Smooth muscle cell (in vitro differentiated cells): ENCODE measurements around the gene TRRAP. TPM values are rescaled to one million over a fixed set of nuclear protein-coding genes. Genes with fewer than 3 reads are reported as not detected.

Source experiments
- DNase-seq: peaks from one replicate; lab custom pipeline; 2025; ENCODE audit not compliant: unreplicated experiment; lab: John Stamatoyannopoulos, UW
- H2AFZ ChIP-seq: fragments of 200-600 bp; sonication (generic); 2 replicates; pipeline ENCODE4 v1.6.0; 2016; ENCODE audit warnings: antibody characterized with exemption, low read depth, mild to moderate bottlenecking
- H3F3A ChIP-seq: fragments of 200-600 bp; sonication (generic); 2 replicates; pipeline ENCODE4 v1.6.0; 2017; ENCODE audit warnings: antibody characterized with exemption, low read depth
- H3K27ac ChIP-seq: fragments of 200-600 bp; sonication (generic); 2 replicates; pipeline ENCODE4 v1.5.1; 2016; ENCODE audit warnings: low read depth, mild to moderate bottlenecking
- H3K27me3 ChIP-seq: fragments of 200-600 bp; sonication (generic); 2 replicates; pipeline ENCODE4 v1.6.1; 2016; ENCODE audit warnings: low read depth, mild to moderate bottlenecking
- H3K36me3 ChIP-seq: fragments of 200-600 bp; sonication (generic); 2 replicates; pipeline ENCODE4 v1.5.1; 2016; ENCODE audit warnings: low read depth
- H3K4me1 ChIP-seq: fragments of 200-600 bp; sonication (generic); 2 replicates; pipeline ENCODE4 v1.5.1; 2016; ENCODE audit warnings: low read depth
- H3K4me2 ChIP-seq: fragments of 200-600 bp; sonication (generic); 2 replicates; pipeline ENCODE4 v1.6.0; 2016; ENCODE audit warnings: mild to moderate bottlenecking
- H3K4me3 ChIP-seq: fragments of 200-600 bp; sonication (generic); 2 replicates; pipeline ENCODE4 v1.5.1; 2016; ENCODE audit warnings: mild to moderate bottlenecking
- H3K79me2 ChIP-seq: fragments of 200-600 bp; sonication (generic); 2 replicates; pipeline ENCODE4 v1.6.0; 2016; ENCODE audit warnings: low read depth, mild to moderate bottlenecking
- H3K9ac ChIP-seq: fragments of 200-600 bp; sonication (generic); 2 replicates; pipeline ENCODE4 v1.6.0; 2016; ENCODE audit warnings: low read depth
- H3K9me3 ChIP-seq: fragments of 200-600 bp; sonication (generic); replicated peaks from 2 replicates; pipeline ENCODE4 v1.5.1; 2016; ENCODE audit warnings: low read depth
- H4K20me1 ChIP-seq: fragments of 200-600 bp; sonication (generic); 2 replicates; pipeline ENCODE4 v1.6.0; 2016; ENCODE audit warnings: low read depth
- CTCF ChIP-seq: fragments of 200-600 bp; sonication (generic); IDR thresholded peaks from 2 replicates; pipeline ENCODE4 v1.5.1; 2017; ENCODE audit warnings: borderline replicate concordance, mild to moderate bottlenecking, antibody characterized with exemption; ENCODE audit not compliant: insufficient read depth, poor library complexity, severe bottlenecking
- WGBS: methylation state at CpG from one replicate; pipeline ENCODE4 v1.1.7; 2016; ENCODE audit warnings: low lambda C conversion rate; 5-methylcytosine and 5-hydroxymethylcytosine counted together
- polyA plus RNA-seq: library from polyadenylated mRNA; unstranded; fragments of >200 nt; fragmentation: Nextera tagmentation; extraction: Ambion mirVana; gene quantifications from 2 replicates; pipeline ENCODE4 v1.2.1, GENCODE V29; 2016
- total RNA-seq: library from RNA; depleted of rRNA; stranded (reverse); fragments of >200 nt; gene quantifications from 2 replicates; pipeline ENCODE4 v1.2.3, GENCODE V29; 2014

Gene TRRAP
- total and polyA plus RNA-seq, 2 experiments from 2014 or later: 3.9 to 24.8 TPM

DNA sequence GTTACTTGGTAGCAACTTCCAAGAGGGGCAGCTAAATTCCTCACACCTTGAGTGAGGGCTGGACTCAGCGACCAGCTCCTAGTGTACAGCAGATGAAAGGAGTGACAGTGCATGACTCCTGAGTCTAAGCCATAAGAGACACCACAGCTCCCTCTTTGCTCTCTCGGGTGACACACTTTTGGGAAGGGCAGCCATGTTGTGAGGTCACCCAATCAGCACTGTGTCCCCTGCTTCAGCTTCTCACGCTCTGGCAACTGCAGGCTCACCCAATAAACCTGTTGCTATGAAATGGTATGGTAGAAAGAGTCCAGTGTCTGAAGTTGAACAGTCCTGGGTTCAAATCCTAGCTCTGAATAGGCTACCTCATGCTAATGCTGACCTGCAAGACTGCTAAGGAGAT is 29.4 kb upstream of the TRRAP start:
- Histone ChIP-seq H3K9me3 (no peaks in the 10 kb centered on the region), H3F3A (no peaks in the 10 kb centered on the region), H3K79me2 (no peaks in the 10 kb centered on the region), H3K4me3 (no peak overlapping the region), H4K20me1 (no peaks in the 10 kb centered on the region), H3K27me3 (no peaks in the 10 kb centered on the region), H3K4me1 (no peaks in the 10 kb centered on the region), H3K9ac (no peak overlapping the region), H3K4me2 (no peak overlapping the region), H3K27ac (no peak overlapping the region), H2AFZ (no peak overlapping the region), H3K36me3 (no peaks in the 10 kb centered on the region)
- WGBS: 88% methylated on average over 3 of the region's 3 CpGs
- DNase-seq: no peak
- TF ChIP-seq CTCF: no peak

DNA sequence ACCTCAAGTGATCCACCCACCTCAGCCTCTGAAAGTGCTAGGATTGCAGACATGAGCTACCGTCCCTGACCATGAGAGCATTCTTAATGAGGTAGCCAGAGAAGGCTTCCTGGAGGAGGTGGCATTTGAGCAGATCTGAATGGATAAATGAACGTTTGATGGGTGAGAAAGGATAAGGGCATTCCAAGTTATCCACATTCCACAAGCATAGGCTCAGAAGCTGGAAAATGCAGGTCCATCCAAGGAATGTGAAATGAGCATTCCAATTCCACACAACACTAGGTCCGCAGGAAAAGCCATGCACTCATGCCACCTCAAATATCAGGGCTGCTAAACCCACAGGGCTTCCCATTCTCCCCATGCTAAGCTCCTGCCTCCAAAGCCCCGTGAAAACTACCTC is 25.5 kb upstream of the TRRAP start:
- Histone ChIP-seq H3K27ac (no peak overlapping the region), H3K27me3 (no peaks in the 10 kb centered on the region), H3F3A (no peaks in the 10 kb centered on the region), H3K79me2 (no peaks in the 10 kb centered on the region), H3K9ac (no peak overlapping the region), H3K4me2 (no peak overlapping the region), H3K36me3 (no peaks in the 10 kb centered on the region), H3K4me1 (peaks cover 6% of the 10 kb centered on the region), H4K20me1 (no peaks in the 10 kb centered on the region), H2AFZ (no peak overlapping the region), H3K9me3 (no peaks in the 10 kb centered on the region), H3K4me3 (no peak overlapping the region)
- TF ChIP-seq CTCF: no peak
- WGBS: 36% methylated on average over 4 of the region's 4 CpGs
- DNase-seq: no peak

GRCh38 chr7:98855610-98856422 is 22.5 kb upstream of the TRRAP start:
- Histone ChIP-seq H3K4me3 (no peak overlapping the region), H3K4me2 (no peak overlapping the region), H3K36me3 (no peaks in the 10 kb centered on the region), H3K9me3 (no peaks in the 10 kb centered on the region), H3K9ac (no peak overlapping the region), H3K4me1 (peaks cover 6% of the 10 kb centered on the region), H3F3A (no peaks in the 10 kb centered on the region), H4K20me1 (no peaks in the 10 kb centered on the region), H2AFZ (no peak overlapping the region), H3K79me2 (no peaks in the 10 kb centered on the region), H3K27ac (no peak overlapping the region), H3K27me3 (no peaks in the 10 kb centered on the region)
- no peak for TF ChIP-seq CTCF
- no peak for DNase-seq
- 87% methylated on average over 24 of the region's 24 CpGs for WGBS

DNA sequence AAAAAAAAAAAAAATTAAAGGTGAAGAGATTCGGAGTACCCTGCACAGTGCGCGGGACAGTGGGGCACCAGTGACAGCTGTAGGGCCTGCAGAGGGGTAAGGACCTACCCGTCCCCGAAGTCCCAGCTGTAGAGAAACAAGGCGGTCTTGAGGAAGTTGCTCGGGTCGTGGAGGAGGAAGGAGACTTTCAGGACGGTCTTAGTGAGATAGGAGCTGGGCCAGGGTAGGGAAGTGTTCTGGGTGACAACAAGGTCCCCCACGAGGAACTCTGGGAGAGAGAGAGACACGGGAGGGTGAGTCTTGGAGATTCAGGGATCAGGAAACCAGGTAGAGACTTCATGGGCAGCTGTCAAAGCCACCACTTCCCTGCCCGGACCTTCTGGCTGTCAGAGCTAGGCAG is 18.3 kb upstream of the TRRAP start:
- Histone ChIP-seq H3K9ac (no peak overlapping the region), H3F3A (no peaks in the 10 kb centered on the region), H3K4me2 (no peak overlapping the region), H3K36me3 (no peaks in the 10 kb centered on the region), H3K4me3 (no peak overlapping the region), H3K79me2 (no peaks in the 10 kb centered on the region), H3K9me3 (no peaks in the 10 kb centered on the region), H4K20me1 (no peaks in the 10 kb centered on the region), H3K4me1 (no peaks in the 10 kb centered on the region), H3K27ac (no peak overlapping the region), H3K27me3 (no peaks in the 10 kb centered on the region), H2AFZ (no peak overlapping the region)
- no peak for DNase-seq
- 92% methylated on average over 12 of the region's 12 CpGs for WGBS
- no peak for TF ChIP-seq CTCF
